Epithelial cell of esophagus (primary cell): ENCODE data around the gene ANKRD53.
"Not testable (repeated sequence)": the region's sequence is repeated elsewhere in the genome, so short reads cannot be mapped to it uniquely, and the experiment has no call there.

Experiments used
- DNase-seq: peaks from one replicate; pipeline ENCODE4 v3.0.0; 2010; ENCODE audit warnings: low read depth
- H3K4me3 ChIP-seq: 2 replicates; pipeline ENCODE4 v1.5.1; 2011; ENCODE audit warnings: mild to moderate bottlenecking, low read length, control low read depth
- CTCF ChIP-seq: IDR thresholded peaks from 2 replicates; pipeline ENCODE4 v1.5.1; 2011; ENCODE audit warnings: low read depth, mild to moderate bottlenecking, low read length, control low read depth, inconsistent platforms; ENCODE audit not compliant: insufficient read depth; ENCODE audit errors: missing control alignments

The ANKRD53 gene

DNA sequence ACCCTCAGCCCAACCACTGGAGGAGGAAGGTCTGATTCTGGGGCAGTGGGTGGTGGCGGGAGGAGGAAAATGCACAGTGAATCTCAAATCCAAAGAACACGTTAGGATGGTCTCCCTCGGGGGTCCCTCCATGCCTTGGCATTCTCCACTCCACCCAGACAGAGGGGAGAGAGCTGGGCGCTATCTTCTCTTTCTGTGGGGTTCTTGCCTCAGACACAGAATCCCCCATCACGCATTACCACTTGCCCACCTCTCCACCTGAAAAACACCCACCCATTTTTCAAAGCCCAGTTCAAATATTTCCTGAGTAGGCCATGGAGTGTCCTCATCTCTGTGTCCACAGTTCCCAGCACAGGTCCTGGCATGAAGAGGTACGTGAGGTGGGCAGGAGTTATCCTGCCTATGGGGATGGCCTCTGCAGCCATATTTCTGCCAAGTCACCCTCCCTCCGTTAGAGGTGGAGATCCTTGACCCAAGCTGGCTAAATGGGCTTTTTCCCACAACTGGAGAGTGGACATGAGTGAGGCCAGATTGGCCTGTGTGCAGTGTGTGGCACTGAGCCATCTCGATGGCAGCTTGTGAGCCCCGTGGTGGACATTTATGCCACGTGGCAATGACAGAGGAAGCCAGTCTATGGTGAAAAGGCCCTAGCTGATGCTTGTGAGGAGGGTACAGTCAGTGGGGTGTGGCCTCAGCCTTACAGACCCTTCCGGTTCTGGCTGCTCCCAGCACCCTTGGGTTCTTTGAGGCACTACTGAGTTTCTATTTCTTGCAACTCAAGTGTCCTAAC is 25.7 kb downstream of the ANKRD53 start:
- DNase-seq, result no peak
- no peak overlapping the region for H3K4me3 ChIP-seq
- no peak for TF ChIP-seq CTCF

- DNase-seq, result no peak
- no peak overlapping the region for H3K4me3 ChIP-seq
- no peak for TF ChIP-seq CTCF
These were observed 26.4 kb downstream of the ANKRD53 start for GRCh38 chr2:71004857-71005256.

- no peak for TF ChIP-seq CTCF
- no peak for DNase-seq
- no peak overlapping the region for H3K4me3 ChIP-seq
These were observed 27.1 kb downstream of the ANKRD53 start for GRCh38 chr2:71005271-71006202.

DNA sequence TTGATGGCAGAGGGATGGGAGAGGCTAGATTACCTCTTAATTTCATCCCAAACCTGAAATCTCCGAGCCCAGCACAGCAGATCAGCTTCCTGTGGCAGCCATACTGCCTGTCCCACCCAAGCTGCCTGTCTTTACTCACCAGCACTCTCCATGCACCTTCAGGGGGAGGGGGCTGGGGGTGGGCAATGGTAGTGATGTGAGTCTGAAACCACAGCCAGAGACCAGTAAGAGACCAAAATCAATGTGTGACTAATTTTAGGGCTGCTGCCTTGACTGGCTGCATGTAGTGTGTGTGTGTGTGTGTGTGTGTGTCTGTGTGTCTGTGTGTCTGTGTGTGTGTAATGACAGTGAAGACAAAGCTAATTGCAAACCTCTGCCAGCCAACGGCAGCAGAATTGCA is 27.9 kb downstream of the ANKRD53 start:
- H3K4me3 ChIP-seq, result no peak overlapping the region
- DNase-seq, result no peak
- no peak for TF ChIP-seq CTCF

DNA sequence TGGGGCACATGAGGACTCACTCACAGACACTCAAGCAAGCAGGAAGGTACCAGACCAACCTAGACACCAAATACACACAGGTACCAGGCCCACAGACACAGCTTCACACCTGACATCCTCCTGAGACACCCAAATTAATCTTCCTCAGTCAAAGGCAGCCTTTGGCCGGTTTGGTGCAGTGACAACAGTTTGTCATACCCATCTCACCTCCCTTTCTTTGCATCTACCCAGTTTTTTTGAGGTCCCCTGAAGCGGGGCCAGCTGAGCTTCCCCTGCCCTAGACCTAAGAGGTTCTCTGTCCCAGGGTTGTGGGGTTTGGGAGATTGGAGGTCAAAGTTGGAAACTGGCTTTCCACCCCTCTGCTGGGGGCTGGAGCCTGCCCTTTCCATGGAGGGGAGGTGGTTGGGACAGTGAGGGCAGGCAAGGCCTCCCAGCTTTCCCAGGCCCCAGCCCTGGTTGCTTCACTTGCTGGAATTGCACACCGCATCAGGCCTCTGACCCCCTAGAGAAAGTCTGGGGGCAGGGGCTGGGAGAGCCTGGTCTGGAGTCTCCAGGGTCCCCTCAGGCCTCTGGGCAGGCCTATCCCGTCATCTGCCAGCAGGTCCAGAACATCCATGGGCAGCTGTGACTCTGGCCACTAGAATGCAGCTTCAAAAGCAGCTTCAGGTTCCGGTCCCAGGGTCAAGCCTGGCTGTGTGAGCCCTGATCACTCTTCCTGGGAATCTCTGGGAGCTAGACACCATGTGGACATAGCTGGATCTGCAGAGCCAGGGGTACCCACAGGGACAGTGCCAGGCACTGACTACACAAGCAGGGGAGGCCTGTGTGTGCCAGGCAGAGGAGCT is 28.7 kb downstream of the ANKRD53 start:
- DNase-seq, result no peak
- no peak for TF ChIP-seq CTCF

GRCh38 chr2:71008342-71008741 is 29.9 kb downstream of the ANKRD53 start:
- no peak overlapping the region for H3K4me3 ChIP-seq
- TF ChIP-seq CTCF, result no peak
- DNase-seq, result no peak

More for the DNA sequence above, 28.7 kb downstream of the ANKRD53 start:
- no peak overlapping the region for H3K4me3 ChIP-seq

DNA sequence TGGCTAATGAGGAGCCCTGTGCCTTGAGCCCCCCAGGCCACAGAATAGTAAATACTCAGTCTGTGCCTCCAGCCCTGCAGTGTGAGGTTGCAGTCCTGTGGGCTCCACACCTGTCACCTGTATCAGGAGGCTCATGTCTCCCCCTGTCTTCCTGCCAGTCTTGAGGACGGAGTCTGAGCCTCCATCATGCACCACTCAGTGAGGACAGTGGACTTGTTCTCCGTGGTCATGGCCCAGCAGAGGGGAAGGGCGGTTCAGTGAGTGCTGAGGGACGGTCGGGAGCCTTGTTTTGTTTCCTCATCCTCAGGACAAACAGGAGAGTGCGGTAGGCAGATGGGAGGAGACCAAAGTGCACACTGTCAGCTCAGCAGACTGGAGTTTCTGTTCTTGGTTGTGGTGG is 33.4 kb downstream of the ANKRD53 start:
- not testable (repeated sequence) for H3K4me3 ChIP-seq, DNase-seq
